Measurements from ENCODE around the gene LST1.

Gene LST1

GRCh38 chr6:31567531-31568370 lies 18.3 kb upstream of the LST1 start:
- Histone ChIP-seq H3K36me3 (ENCODE audit: insufficient read depth, low read depth, low read length) (no peaks in the 10 kb centered on the region), H3K27me3 (ENCODE audit: insufficient read depth, low read length) (no peaks in the 10 kb centered on the region), H3K4me3 (ENCODE audit: low read length) (no peak overlapping the region), H3K27ac (ENCODE audit: low read length) (no peak overlapping the region), H3K9ac (ENCODE audit: low read depth, low read length) (no peak overlapping the region), H3K9me3 (ENCODE audit: insufficient read depth, low read depth, low read length) (no peaks in the 10 kb centered on the region), H3K4me1 (ENCODE audit: insufficient read depth, low read length) (no peaks in the 10 kb centered on the region)

- H3K27ac ChIP-seq (ENCODE audit: low read length) = no peak overlapping the region
- H3K36me3 ChIP-seq (ENCODE audit: insufficient read depth, low read depth, low read length) = no peaks in the 10 kb centered on the region
- no peaks in the 10 kb centered on the region for H3K9me3 ChIP-seq (ENCODE audit: insufficient read depth, low read depth, low read length)
- H3K4me1 ChIP-seq (ENCODE audit: insufficient read depth, low read length) = no peaks in the 10 kb centered on the region
- H3K27me3 ChIP-seq (ENCODE audit: insufficient read depth, low read length) = no peaks in the 10 kb centered on the region
- no peak overlapping the region for H3K9ac ChIP-seq (ENCODE audit: low read depth, low read length)
- no peak overlapping the region for H3K4me3 ChIP-seq (ENCODE audit: low read length)
Observed at GRCh38 chr6:31568537-31568961, 17.5 kb upstream of the LST1 start.

GRCh38 chr6:31569861-31570536 lies 16.1 kb upstream of the LST1 start:
- H3K4me3 ChIP-seq (ENCODE audit: low read length) = no peak overlapping the region
- no peaks in the 10 kb centered on the region for H3K36me3 ChIP-seq (ENCODE audit: insufficient read depth, low read depth, low read length)

GRCh38 chr6:31572041-31572911 lies 13.8 kb upstream of the LST1 start, which contains the start of gene LTA:
Gene LTA (plus strand): TSS chr6:31572289. CDS start chr6:31572743, 454 bp downstream.
- Histone ChIP-seq H3K4me3 (ENCODE audit: low read length) (no peak within 1 kb of the TSS), H3K27me3 (ENCODE audit: insufficient read depth, low read length) (peaks cover 6% of the 10 kb centered on the region; the same call in 1 of the 2 replicates), H3K27ac (ENCODE audit: low read length) (no peak within 1 kb of the TSS), H3K9me3 (ENCODE audit: insufficient read depth, low read depth, low read length) (no peaks in the 10 kb centered on the region), H3K9ac (ENCODE audit: low read depth, low read length) (no peak within 1 kb of the TSS), H3K4me1 (ENCODE audit: insufficient read depth, low read length) (no peaks in the 10 kb centered on the region), H3K36me3 (ENCODE audit: insufficient read depth, low read depth, low read length) (no peaks in the 10 kb centered on the region)

More at GRCh38 chr6:31569861-31570536, 16.1 kb upstream of the LST1 start:
- no peaks in the 10 kb centered on the region for H3K4me1 ChIP-seq (ENCODE audit: insufficient read depth, low read length)
- H3K27ac ChIP-seq (ENCODE audit: low read length) = no peak overlapping the region
- H3K9me3 ChIP-seq (ENCODE audit: insufficient read depth, low read depth, low read length) = no peaks in the 10 kb centered on the region
- no peak overlapping the region for H3K9ac ChIP-seq (ENCODE audit: low read depth, low read length)
- no peaks in the 10 kb centered on the region for H3K27me3 ChIP-seq (ENCODE audit: insufficient read depth, low read length)

- Histone ChIP-seq H3K27ac (ENCODE audit: low read length) (no peak overlapping the region), H3K36me3 (ENCODE audit: insufficient read depth, low read depth, low read length) (no peaks in the 10 kb centered on the region), H3K4me1 (ENCODE audit: insufficient read depth, low read length) (no peaks in the 10 kb centered on the region; the same call in 1 of the 2 replicates), H3K4me3 (ENCODE audit: low read length) (no peak overlapping the region), H3K9me3 (ENCODE audit: insufficient read depth, low read depth, low read length) (no peaks in the 10 kb centered on the region), H3K9ac (ENCODE audit: low read depth, low read length) (no peak overlapping the region), H3K27me3 (ENCODE audit: insufficient read depth, low read length) (peaks cover 6% of the 10 kb centered on the region; the same call in 1 of the 2 replicates)
Observed at GRCh38 chr6:31573239-31574105, 12.6 kb upstream of the LST1 start.

GRCh38 chr6:31574106-31575061 lies 11.7 kb upstream of the LST1 start:
- H3K9me3 ChIP-seq (ENCODE audit: insufficient read depth, low read depth, low read length) = no peaks in the 10 kb centered on the region
- H3K27me3 ChIP-seq (ENCODE audit: insufficient read depth, low read length) = peaks cover 6% of the 10 kb centered on the region; the same call in 1 of the 2 replicates
- no peaks in the 10 kb centered on the region; the same call in 1 of the 2 replicates for H3K4me1 ChIP-seq (ENCODE audit: insufficient read depth, low read length)
- no peak overlapping the region for H3K27ac ChIP-seq (ENCODE audit: low read length)
- no peak overlapping the region for H3K9ac ChIP-seq (ENCODE audit: low read depth, low read length)
- H3K36me3 ChIP-seq (ENCODE audit: insufficient read depth, low read depth, low read length) = no peaks in the 10 kb centered on the region
- no peak overlapping the region for H3K4me3 ChIP-seq (ENCODE audit: low read length)

- Histone ChIP-seq H3K4me1 (ENCODE audit: insufficient read depth, low read length) (no peaks in the 10 kb centered on the region; the same call in 1 of the 2 replicates), H3K36me3 (ENCODE audit: insufficient read depth, low read depth, low read length) (no peaks in the 10 kb centered on the region), H3K27me3 (ENCODE audit: insufficient read depth, low read length) (peaks cover 15% of the 10 kb centered on the region), H3K4me3 (ENCODE audit: low read length) (no peak within 1 kb of the TSS), H3K27ac (ENCODE audit: low read length) (no peak within 1 kb of the TSS), H3K9ac (ENCODE audit: low read depth, low read length) (no peak within 1 kb of the TSS), H3K9me3 (ENCODE audit: insufficient read depth, low read depth, low read length) (no peaks in the 10 kb centered on the region)
Observed at GRCh38 chr6:31575335-31575901, 10.7 kb upstream of the LST1 start, which contains the start of gene TNF. Gene TNF (plus strand): TSS chr6:31575565. CDS start chr6:31575742, 177 bp downstream.

GRCh38 chr6:31575952-31576685 lies 10.0 kb upstream of the LST1 start:
- Histone ChIP-seq H3K4me3 (ENCODE audit: low read length) (no peak overlapping the region), H3K4me1 (ENCODE audit: insufficient read depth, low read length) (no peaks in the 10 kb centered on the region; the same call in 1 of the 2 replicates), H3K36me3 (ENCODE audit: insufficient read depth, low read depth, low read length) (no peaks in the 10 kb centered on the region), H3K9ac (ENCODE audit: low read depth, low read length) (no peak overlapping the region), H3K27me3 (ENCODE audit: insufficient read depth, low read length) (peaks cover 20% of the 10 kb centered on the region), H3K27ac (ENCODE audit: low read length) (no peak overlapping the region), H3K9me3 (ENCODE audit: insufficient read depth, low read depth, low read length) (no peaks in the 10 kb centered on the region)

- no peak overlapping the region for H3K9ac ChIP-seq (ENCODE audit: low read depth, low read length)
- H3K36me3 ChIP-seq (ENCODE audit: insufficient read depth, low read depth, low read length) = no peaks in the 10 kb centered on the region
- no peak overlapping the region for H3K4me3 ChIP-seq (ENCODE audit: low read length)
- no peak overlapping the region for H3K27ac ChIP-seq (ENCODE audit: low read length)
- no peaks in the 10 kb centered on the region for H3K9me3 ChIP-seq (ENCODE audit: insufficient read depth, low read depth, low read length)
- H3K4me1 ChIP-seq (ENCODE audit: insufficient read depth, low read length) = no peaks in the 10 kb centered on the region; the same call in 1 of the 2 replicates
- peaks cover 29% of the 10 kb centered on the region for H3K27me3 ChIP-seq (ENCODE audit: insufficient read depth, low read length)
Observed at GRCh38 chr6:31576897-31577578, 9.0 kb upstream of the LST1 start.
